Sigmoid colon (tissue), 7 donors: ENCODE measurements around the gene TBC1D8. TPM values are rescaled to one million over a fixed set of nuclear protein-coding genes. Genes with fewer than 3 reads are reported as not detected.

Experiments
- DNase-seq: peaks from one replicate; pipeline ENCODE4 v3.0.0-alpha.2; 2019
- H3K27ac ChIP-seq, 4 donors: fragments of 200-600 bp; sonication (generic); one replicate each; pipeline ENCODE4 v1.5.1; 2016 to 2019; ENCODE audit warnings: mild to moderate bottlenecking in 1 of 4
- H3K27me3 ChIP-seq, 3 donors: fragments of 200-600 bp; sonication (generic); one replicate each; pipeline ENCODE4 v1.5.1; 2019; ENCODE audit warnings: mild to moderate bottlenecking in 1 of 3
- H3K36me3 ChIP-seq, 4 donors: fragments of 200-600 bp; sonication (generic); one replicate each; pipeline ENCODE4 v1.5.1; 2016 to 2019
- H3K4me1 ChIP-seq, 4 donors: fragments of 200-600 bp; sonication (generic); one replicate each; pipeline ENCODE4 v1.5.1; 2017 to 2019
- H3K4me3 ChIP-seq, 4 donors: fragments of 200-600 bp; sonication (generic); one replicate each; pipeline ENCODE4 v1.5.1; 2017 to 2019; ENCODE audit warnings: mild to moderate bottlenecking in 2 of 4, moderate library complexity in 1 of 4
- H3K9me3 ChIP-seq, 4 donors: fragments of 200-600 bp in 3 of 4; sonication (generic) in 3 of 4; one replicate each; pipeline versions ENCODE4 v1.5.1 to v1.6.1; 2013 to 2019
- CTCF ChIP-seq, 4 experiments: fragments of 450-650 bp in 3 of 4; fragments of 200-600 bp in 1 of 4; IDR thresholded peaks; one replicate each; pipeline ENCODE4 v1.5.1; 2016 to 2019; ENCODE audit warnings: antibody characterized with exemption in 4 of 4, mild to moderate bottlenecking in 3 of 4, moderate library complexity in 2 of 4
- EP300 ChIP-seq, 4 donors: sonication (generic); formaldehyde crosslinking; IDR thresholded peaks; one replicate each; pipeline ENCODE4 v1.6.1; 2017; ENCODE audit warnings: antibody characterized with exemption in 4 of 4
- POLR2A ChIP-seq, 2 donors: fragments of 450-650 bp; IDR thresholded peaks; one replicate each; pipeline ENCODE4 v1.6.1; 2016; ENCODE audit warnings: antibody characterized with exemption in 2 of 2, mild to moderate bottlenecking in 2 of 2, moderate library complexity in 2 of 2
- POLR2AphosphoS5 ChIP-seq, 4 donors: sonication (generic); formaldehyde crosslinking; IDR thresholded peaks; one replicate each; pipeline ENCODE4 v1.6.1; 2017; ENCODE audit warnings: antibody characterized with exemption in 4 of 4
- WGBS, 2 donors: extraction: QIAGEN DNeasy Blood & Tissue Kit; methylation state at CpG; one replicate each; pipeline ENCODE4 v1.1.7; 2013; 5-methylcytosine and 5-hydroxymethylcytosine counted together
- intact Hi-C: fragments of 100-400 bp; cut with DNase I; formaldehyde crosslinking; loops from one replicate; pipeline ENCODE4 v1.15.1; 2023
- polyA plus RNA-seq, 3 donors: library from polyadenylated mRNA; stranded (reverse); fragments of 200-250 nt; gene quantifications; one replicate each; pipeline ENCODE4 v1.2.3, GENCODE V29; 2013
- total RNA-seq, 4 donors: library from RNA; depleted of rRNA; stranded (reverse); fragments of >200 nt; gene quantifications; one replicate each; pipeline ENCODE4 v1.1.0, GENCODE V29; 2016
- donor health status: healthy with polysubstance abuse.
- donor health status: Bipolar disorder and iron deficiency.
- donor health status: healthy.

TBC1D8 gene
- total and polyA plus RNA-seq, 7 donors = 3.0 to 24.1 (median 15.7) TPM

DNA sequence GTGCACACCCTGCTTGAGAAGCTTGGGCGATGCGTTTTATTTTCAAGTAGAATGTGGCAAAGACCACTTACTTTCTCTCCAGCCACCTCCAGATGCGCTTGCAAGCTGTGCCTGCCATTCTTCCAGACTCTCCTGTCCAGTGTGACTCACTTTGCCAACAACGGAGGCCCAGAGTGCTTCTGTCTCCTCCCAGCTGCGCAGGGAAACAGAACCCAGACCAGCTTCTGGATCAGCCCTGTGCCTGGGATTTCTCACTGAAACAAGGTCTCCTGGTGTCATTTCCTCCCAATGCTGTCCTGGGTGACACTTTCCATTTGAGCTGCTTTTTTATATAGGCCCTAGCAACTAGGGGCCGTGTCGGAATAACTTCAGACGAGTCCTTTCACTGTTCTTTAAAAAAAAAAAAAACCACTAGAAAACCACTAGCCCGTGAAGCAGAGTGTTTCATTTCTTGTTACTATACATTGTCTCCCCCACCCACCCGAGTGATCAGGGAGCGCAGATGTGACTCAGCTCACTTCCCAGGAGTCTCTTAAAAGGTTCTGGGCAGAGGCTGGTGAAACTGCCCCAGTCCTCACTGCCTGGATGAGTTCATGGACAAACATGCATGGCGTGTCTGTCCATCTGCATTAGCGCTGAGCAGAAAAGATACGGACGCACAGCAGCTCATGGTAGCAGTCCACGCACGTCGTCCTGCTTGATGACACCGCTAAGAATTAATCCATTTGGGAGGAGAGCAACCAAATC is 174.4 kb downstream of the TBC1D8 start:
- no peaks in the 10 kb centered on the region for H3K9me3 ChIP-seq
- peak; percentile 69 to 92 (median 89) for TF ChIP-seq POLR2AphosphoS5 (IDR thresholded peaks at IDR 0.05)
- peak in 2 of 4 donors; percentile 36 to 50 for TF ChIP-seq EP300 (IDR thresholded peaks at IDR 0.05)
- TF ChIP-seq CTCF (IDR thresholded peaks at IDR 0.05) = no peak
- TF ChIP-seq POLR2A (IDR thresholded peaks at IDR 0.05) = no peak
- H3K4me3 ChIP-seq = no peak overlapping the region
- WGBS, 2 donors = 78 to 89% methylated on average over 19 of the region's 19 CpGs
- H3K27me3 ChIP-seq = no peaks in the 10 kb centered on the region
- peaks cover 0 to 7% (median under 1%) of the 10 kb centered on the region in 4 donors for H3K36me3 ChIP-seq
- peaks cover 0 to 33% (median 29%) of the 10 kb centered on the region in 4 donors for H3K4me1 ChIP-seq
- peak overlapping the region in 3 of 4 donors; percentile 70 to 83 (median 73) for H3K27ac ChIP-seq
- peak; percentile 83 for DNase-seq
- intact Hi-C loops = loop anchor here (5.0 to 10.0 kb wide), 2 partner anchors 92 to 155 kb away; partner anchors contain the start of gene NPAS2

GRCh38 chr2:100976061-100976460 is 175.1 kb downstream of the TBC1D8 start:
- H3K27me3 ChIP-seq = no peaks in the 10 kb centered on the region
- H3K4me1 ChIP-seq = peaks cover 0 to 33% (median 29%) of the 10 kb centered on the region in 4 donors
- no peaks in the 10 kb centered on the region for H3K9me3 ChIP-seq
- H3K4me3 ChIP-seq = no peak overlapping the region
- H3K27ac ChIP-seq = peak overlapping the region in 3 of 4 donors; percentile 70 to 83 (median 73)
- intact Hi-C loops = loop anchor here (5.0 to 10.0 kb wide), 2 partner anchors 91 to 154 kb away; partner anchors contain the start of gene NPAS2
- peaks cover 0 to 9% (median 3%) of the 10 kb centered on the region in 4 donors for H3K36me3 ChIP-seq
- no peak for TF ChIP-seq POLR2AphosphoS5 (IDR thresholded peaks at IDR 0.05)
- no peak for TF ChIP-seq POLR2A (IDR thresholded peaks at IDR 0.05)
- no peak for TF ChIP-seq EP300 (IDR thresholded peaks at IDR 0.05)
- WGBS, 2 donors = 87 to 92% methylated on average over 6 of the region's 6 CpGs
- peak; percentile 50 for DNase-seq

- Histone ChIP-seq H3K36me3 (peaks cover 0 to 12% (median 3%) of the 10 kb centered on the region in 4 donors), H3K4me3 (no peak overlapping the region), H3K4me1 (peaks cover 0 to 33% (median 29%) of the 10 kb centered on the region in 4 donors), H3K9me3 (no peaks in the 10 kb centered on the region), H3K27ac (no peak overlapping the region), H3K27me3 (no peaks in the 10 kb centered on the region)
- WGBS, 2 donors = 94 to 97% methylated on average over 7 of the region's 7 CpGs
- no peak for TF ChIP-seq POLR2AphosphoS5 (IDR thresholded peaks at IDR 0.05)
- TF ChIP-seq EP300 (IDR thresholded peaks at IDR 0.05) = no peak
- no peak for TF ChIP-seq CTCF (IDR thresholded peaks at IDR 0.05)
- TF ChIP-seq POLR2A (IDR thresholded peaks at IDR 0.05) = no peak
- DNase-seq = peak; percentile 24
- intact Hi-C loops = loop anchor here (5.0 to 10.0 kb wide), 2 partner anchors 91 to 153 kb away; partner anchors contain the start of gene NPAS2
These were observed 175.7 kb downstream of the TBC1D8 start for GRCh38 chr2:100975521-100975785.

- Histone ChIP-seq H3K4me3 (no peak overlapping the region), H3K27me3 (no peaks in the 10 kb centered on the region), H3K27ac (no peak overlapping the region), H3K4me1 (peaks cover 0 to 33% (median 29%) of the 10 kb centered on the region in 4 donors), H3K9me3 (no peaks in the 10 kb centered on the region), H3K36me3 (peaks cover 0 to 16% (median 3%) of the 10 kb centered on the region in 4 donors)
- TF ChIP-seq EP300 (IDR thresholded peaks at IDR 0.05) = no peak
- TF ChIP-seq POLR2AphosphoS5 (IDR thresholded peaks at IDR 0.05) = no peak
- intact Hi-C loops = loop anchor here (5.0 to 10.0 kb wide), 2 partner anchors 90 to 153 kb away; partner anchors contain the start of gene NPAS2
- DNase-seq = peak; percentile 42
- 93 to 95% methylated on average over 22 of the region's 22 CpGs for WGBS, 2 donors
These were observed 176.3 kb downstream of the TBC1D8 start for GRCh38 chr2:100974712-100975520.

GRCh38 chr2:100972452-100972851 is 178.7 kb downstream of the TBC1D8 start:
- Histone ChIP-seq H3K27me3 (no peaks in the 10 kb centered on the region), H3K27ac (no peak overlapping the region), H3K4me1 (peaks cover 0 to 16% (median 14%) of the 10 kb centered on the region in 4 donors), H3K9me3 (no peaks in the 10 kb centered on the region), H3K36me3 (peaks cover 0 to 25% (median 3%) of the 10 kb centered on the region in 4 donors), H3K4me3 (no peak overlapping the region)
- intact Hi-C loops = loop anchor here (10.0 kb wide), 1 partner anchor 88 kb away; no protein-coding TSS in a partner anchor
- peak; percentile 8 for DNase-seq
- TF ChIP-seq CTCF (IDR thresholded peaks at IDR 0.05) (no peak), POLR2AphosphoS5 (IDR thresholded peaks at IDR 0.05) (no peak), POLR2A (IDR thresholded peaks at IDR 0.05) (no peak), EP300 (IDR thresholded peaks at IDR 0.05) (no peak)
- 88 to 93% methylated on average over 7 of the region's 7 CpGs for WGBS, 2 donors
